DND-41 (cell line): ENCODE measurements around the gene RNF135.

Experiments used
- CTCF ChIP-seq: IDR thresholded peaks from 2 replicates; pipeline ENCODE4 v1.5.1; 2012; ENCODE audit warnings: borderline replicate concordance, low read length, moderate library complexity, mild to moderate bottlenecking; ENCODE audit not compliant: poor library complexity, severe bottlenecking; ENCODE audit errors: extremely low read depth
- EZH2 ChIP-seq: IDR thresholded peaks from 3 replicates; pipeline ENCODE4 v1.6.1; 2012; ENCODE audit warnings: borderline replicate concordance, low read depth, mild to moderate bottlenecking, moderate library complexity, low read length, inconsistent platforms; ENCODE audit not compliant: severe bottlenecking

- TF ChIP-seq CTCF (no peak), EZH2 (no peak)
These were observed 37.0 kb downstream of the RNF135 start for GRCh38 chr17:31007695-31008373.
